GM18870 (cell line): ENCODE measurements around the gene ST3GAL4.
"Not testable (repeated sequence)": the region's sequence is repeated elsewhere in the genome, so short reads cannot be mapped to it uniquely, and the experiment has no call there.

ENCODE experiments used
- ATAC-seq: cut with Tn5 transposase; IDR thresholded peaks from one replicate; pipeline ENCODE4 v1.9.1; 2021; ENCODE audit warnings: moderate library complexity; ENCODE audit not compliant: unreplicated experiment

The ST3GAL4 gene

DNA sequence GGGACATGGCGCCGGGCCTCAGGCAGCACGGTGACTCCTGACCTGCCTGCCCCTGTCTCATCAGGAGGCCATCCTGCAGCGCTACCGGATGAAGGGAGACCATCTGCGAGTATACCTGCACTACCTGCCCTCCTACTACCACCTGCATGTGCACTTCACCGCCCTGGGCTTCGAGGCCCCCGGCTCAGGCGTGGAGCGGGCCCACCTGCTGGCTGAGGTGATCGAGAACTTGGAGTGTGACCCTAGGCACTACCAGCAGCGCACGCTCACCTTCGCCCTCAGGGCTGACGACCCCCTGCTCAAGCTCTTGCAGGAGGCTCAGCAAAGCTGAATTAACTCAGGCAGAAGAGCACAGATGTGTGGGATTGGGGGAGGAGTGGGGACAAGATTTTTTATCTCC is 10.2 kb upstream of the ST3GAL4 start:
- ATAC-seq = no peak

DNA sequence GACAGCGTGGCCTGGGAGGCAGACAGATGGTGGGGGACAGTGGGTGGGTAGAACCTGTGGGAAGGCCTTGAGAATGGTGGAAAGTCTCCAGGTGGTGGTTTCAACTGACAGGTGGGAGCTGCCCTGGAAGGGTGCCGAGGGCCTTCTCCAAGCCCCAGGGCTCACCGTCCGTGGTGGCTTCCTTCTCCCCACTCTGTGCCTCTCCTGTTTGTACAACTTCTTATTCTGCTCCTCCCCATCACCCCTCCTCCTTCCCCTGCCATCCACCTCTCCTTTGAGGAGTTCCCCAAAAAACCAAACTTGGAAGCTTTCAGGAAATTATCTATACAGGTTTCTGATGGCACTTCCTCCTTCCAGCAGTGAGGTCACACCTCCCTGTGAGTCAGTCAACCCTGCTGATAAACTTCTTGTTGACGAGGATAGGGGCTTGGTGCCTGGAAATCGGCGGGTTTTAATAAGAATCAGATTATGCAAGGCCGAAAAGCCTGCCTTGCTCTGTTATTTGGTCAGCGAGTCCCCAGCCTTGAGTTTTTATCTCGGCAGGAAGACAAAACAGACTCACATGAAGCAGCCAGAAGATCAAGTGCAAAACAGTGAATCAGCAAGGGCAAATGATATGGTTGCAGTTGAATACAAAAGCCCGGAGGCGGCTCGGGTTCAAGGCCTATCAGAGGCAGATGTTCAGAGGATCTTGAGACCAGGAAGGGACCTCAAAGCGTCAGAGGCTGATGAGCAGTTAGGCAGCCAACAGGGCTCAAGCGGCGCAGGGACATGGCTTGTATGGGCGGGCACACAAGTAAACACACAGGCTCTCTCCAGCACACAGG is 9.5 kb upstream of the ST3GAL4 start:
- ATAC-seq = no peak

DNA sequence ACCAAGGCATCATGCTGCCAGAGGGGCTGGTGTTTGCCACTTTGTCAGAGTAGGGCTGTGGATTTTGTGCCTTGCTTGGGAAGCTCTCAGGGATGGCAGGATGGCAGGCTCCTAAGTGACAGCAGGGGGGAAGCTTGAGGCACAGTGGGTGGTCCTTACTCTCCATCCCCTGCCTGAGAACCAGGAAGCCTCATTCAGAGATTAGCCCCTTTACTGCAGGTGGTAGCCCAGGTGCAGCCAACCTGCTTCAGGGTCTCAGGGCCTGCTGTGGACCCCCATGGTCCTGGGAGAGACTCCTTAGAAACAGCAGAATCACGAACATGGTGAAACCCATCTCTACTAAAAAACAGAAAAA is 8.9 kb upstream of the ST3GAL4 start:
- no peak for ATAC-seq

DNA sequence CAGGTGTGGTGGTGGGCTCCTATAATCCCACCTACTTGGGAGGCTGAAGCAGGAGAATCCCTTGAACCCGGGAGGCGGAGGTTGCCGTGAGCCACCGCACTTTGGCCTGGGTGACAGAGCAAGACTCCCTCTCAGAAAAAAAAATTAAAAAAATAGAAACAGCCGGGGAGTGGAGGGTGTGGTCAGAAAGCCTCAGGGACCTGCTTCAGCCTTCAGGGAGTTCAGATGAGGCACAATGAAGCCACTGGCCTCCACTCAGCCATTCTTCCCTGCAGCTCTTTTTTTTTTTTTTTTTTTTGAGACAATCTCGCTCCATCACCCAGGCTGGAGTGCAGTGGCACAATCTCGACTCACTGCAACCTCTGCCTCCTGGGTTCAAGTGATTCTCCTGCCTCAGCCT is 8.5 kb upstream of the ST3GAL4 start:
- not testable (repeated sequence) for ATAC-seq

DNA sequence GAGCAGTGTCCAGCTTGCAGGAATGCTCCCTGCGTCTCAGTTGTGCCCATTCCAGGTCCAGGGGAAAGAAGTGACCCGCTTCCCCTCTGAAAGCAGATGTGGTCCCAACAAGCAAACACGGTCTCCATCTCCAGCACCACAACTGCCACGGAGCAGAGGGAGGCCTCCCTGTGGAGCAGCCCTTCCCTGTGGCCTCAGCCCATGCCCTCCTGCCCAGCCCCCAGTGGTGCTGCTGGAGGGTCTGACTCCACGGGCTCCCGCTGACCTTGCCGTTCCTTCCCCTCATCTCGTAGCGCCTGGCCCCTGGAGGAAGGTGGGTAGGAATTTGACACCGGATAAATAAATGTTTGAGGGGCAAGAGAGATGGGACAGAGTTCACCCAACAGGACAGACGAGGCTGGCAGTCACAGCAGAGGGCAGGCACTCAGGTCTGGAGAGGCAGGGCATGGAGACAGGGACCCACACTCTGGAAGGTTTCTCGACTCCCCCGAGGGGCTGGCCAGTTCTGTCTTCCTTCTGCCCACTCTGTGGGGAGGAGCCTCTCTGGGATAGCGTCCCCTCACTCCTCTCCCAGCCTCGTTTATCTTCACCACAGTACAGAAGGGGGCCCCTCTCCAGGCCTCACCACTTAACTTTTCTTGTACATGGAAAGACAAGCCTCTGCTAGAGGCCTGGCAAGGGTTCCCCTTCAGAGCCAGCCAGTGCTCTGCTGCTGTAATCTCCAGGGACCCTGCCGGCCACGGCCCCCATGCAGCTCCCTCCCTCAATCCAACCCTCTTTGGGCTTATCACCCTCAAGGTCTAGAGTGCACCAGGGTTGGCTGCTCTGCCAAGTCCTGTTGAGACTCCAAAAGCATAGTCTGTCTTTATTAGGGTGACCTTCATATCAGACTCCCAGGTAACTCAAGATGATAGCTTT is 7.5 kb upstream of the ST3GAL4 start:
- no peak for ATAC-seq

DNA sequence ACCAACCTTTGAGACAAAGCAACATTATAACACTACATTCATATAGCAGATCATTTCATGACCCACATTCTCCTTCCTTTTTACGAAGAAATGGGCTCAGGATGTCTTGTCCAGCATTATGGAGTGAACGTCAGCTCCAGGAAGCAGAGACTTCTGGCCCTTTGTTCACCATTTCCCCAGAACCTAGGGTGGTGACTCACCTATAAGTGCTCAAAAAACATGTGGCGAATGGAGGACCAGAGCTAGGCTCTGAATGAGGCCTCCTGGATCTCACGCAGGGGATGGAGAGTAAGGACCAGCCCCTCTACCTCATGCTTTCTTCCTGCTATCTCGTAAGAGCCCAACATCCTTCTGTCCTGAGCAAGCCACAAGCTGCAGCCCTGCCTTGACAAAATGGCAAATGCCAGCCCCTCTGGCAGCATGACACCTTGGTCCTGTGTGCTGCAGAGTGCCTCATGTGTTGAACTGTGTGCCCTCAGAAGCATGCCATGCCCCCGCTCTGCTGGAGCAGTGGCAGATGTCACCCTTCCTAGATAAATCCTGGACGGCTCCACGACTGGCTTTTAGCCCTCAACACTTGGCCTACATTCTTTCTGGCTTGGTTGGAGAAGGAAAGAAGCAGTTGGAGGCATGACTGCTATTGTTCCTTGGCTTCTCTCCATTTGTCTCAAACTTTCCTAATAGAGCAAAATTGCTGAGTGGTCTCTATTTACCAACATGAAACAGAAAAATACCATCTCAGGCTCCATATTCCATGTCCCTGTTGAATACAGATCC is 6.5 kb upstream of the ST3GAL4 start:
- ATAC-seq = no peak

DNA sequence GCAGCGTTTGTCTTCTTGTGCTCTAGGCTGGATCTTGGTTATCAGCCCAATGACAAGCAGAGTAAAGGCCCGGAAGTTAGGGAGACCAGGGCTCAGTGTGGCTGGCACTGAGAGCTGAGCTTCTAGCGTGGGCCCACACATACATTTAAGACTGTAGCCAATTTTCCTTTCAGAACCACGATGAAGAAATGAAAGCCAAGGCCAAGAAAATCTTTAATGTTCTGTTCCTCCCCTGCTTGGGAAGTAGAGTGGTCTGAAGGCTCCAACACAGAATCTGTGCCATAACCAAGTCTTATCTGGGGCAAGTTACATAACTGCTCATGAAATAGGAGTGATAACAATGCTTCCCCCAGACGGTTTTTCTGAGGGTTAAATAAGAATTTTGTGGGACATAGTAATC is 4.7 kb upstream of the ST3GAL4 start:
- no peak for ATAC-seq

DNA sequence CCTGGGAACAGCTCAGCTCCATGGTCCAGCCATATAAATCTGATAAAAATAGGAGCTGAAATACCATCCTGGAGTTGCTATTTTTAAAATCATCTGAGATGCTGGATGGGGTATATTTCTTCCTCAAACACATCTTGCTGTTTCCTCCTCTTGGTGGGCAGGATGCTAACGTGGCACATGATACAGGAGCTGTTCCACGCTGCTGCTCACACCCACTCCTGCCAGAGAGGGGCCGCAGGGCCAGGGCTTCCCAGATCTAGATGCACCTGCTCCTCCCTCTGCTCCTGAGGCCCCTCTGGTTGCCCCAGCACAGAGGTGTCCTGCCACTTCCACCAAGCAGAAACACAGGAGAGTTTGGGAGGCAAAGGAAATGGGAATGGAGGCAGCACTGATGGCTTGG is 3.3 kb upstream of the ST3GAL4 start:
- ATAC-seq = no peak

DNA sequence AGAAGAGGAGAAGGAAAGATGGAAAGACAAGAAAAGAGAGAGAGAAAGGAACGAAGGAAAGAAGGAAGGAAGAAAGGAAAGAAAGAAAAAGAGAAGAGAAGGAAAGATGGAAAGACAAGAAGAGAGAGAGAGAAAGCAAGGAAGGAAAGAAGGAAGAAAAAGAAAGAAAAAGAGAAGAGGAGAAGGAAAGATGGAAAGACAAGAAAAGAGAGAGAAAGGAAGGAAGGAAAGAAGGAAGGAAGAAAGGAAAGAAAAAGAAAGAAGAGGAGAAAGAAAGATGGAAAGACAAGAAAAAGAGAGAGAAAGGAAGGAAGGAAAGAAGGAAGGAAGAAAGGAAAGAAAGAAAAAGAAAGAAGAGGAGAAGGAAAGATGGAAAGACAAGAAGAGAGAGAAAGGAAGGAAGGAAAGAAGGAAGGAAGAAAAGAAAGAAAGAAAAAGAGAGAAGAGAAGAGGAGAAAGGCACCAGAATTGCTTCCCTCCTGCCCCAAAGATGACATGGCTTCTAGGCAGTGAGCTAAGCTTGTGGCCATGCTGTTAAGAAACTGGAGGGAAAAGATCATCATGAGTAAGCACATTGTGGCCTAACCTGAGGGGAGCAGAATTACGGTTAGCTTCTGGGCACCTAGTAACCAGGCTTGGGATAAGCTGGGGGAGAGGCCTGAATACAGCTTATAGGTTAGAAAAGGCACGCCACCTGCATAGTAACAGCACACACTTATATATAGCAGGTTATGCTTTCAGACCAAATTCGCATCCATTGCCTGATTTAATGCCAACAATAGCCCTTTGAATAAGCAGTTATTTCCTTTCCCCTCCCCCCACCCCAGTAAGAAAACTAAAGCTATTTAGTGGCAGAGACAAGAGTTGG is 2.3 kb upstream of the ST3GAL4 start:
- ATAC-seq = no peak

DNA sequence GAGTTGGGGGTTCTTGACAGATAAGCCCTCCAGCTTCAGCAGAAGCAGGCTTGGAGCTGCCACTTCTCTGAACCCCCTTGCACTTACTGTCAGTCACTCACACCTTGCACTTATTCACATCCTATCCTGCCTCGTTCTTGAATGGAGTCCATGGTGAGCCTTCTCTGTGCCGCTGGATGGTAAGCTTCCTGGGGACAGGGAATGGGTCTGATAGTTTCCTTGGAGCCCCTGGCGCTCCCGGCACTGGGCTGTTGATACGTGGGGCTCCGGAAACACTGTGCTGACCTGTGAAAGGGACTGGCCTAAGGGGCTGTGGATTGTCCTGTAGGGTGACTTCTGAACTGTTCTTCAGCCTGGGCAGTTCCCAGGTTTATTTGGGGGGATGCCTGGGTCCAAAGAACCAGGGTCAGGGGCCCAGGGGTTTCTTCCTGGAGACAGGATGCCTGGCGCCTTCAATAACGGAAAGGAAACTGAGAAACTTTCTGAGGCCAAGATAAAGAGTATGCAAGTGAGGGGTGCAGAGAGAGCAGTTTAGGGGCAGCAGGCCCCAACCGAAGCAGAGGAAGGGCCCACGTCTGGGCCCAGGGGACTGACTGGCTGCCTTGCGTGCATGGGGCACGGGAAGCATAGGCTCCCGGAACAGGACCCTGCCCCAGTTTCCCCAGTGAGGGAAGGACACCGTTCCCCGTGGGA is 709 bp upstream of the ST3GAL4 start:
- peak; percentile 45 for ATAC-seq

DNA sequence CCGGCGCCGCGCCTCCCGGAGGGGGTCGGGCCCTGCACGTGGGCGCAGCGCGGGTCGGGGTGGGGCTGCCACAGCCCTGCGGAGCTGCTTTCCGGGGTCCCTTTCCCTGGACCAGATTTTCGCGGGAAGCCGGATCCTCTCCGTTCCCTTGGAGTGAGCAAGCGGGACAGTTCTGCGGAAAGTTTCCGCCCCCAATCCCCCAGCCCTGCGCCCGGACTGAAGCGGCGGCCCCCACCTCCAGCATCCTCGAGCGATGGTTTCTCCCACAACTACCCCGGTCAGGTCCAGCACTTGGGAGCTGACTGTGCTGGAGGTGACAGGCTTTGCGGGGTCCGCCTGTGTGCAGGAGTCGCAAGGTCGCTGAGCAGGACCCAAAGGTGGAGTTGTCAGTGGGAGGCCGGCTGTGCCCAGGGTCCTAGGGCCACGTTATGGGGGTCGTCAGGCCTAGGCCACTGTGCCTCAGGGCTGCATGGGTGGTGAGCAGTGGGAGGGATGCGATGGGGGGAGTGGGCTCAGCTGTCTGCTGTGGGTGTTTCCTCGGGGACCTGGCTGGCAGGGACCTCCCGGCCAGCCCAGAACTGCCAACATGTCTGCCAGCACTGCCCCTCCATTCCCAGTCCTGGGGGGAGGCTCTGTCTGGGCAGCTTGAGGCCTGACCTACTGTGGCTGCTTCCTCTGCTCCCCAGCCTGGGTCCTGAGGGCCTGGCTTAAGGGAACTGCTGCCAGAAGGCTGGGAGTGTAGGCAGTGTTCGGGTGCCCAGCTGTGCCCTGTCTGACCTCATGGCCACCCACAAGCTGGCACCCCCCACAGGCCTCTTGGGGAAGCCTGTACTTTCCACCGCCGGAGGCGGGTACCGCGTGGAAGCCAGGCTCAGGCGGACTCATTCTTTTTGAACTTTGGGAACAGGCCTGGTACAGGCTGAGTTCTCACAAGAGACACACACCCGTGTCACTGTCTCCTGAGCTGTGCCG is 726 bp downstream of the ST3GAL4 start:
- ATAC-seq = peak; percentile 11

DNA sequence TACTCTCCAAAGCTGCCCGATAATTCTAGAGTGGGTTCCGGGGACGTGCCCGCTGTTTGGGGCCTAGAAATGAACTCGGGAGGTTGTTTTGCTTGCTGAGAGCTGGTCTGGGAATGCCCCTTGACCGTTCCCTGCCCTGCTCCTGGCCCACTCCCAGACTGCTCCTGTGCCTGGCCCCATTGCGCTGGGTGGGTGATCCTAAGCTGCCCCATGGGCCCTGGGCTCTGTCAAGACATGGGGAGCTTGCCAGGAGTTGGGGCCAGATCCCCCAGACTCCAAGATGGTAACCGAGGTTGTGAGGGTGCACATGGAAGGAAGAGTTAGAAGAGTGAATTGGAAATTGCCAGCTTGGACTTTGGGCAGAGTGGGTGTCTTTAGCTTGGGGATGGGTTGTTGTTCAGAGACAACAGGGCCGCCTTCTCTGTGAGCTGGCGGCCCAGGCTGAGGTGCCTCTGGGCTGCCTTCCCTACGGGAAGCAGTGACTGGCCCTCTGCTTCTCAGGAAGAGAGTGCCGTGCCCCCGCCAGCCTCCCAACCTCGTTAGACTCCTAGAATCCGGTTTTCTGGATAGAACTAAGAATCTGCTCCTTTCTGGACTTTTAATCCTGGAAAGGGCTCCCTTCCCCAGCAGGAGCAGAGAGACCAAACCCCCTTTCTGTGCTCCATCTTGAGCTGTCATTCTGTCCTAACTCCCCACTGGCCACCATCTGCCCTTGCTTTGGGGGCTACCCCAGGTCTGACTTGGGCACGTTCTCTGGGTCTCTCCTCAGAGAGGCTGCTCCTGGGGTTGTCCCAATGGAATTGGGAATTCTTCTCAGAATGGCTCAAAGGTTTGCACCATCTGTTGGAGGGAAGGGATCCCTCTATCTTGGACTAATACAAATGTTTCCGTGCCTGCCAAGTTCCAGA is 1.8 kb downstream of the ST3GAL4 start:
- no peak for ATAC-seq

DNA sequence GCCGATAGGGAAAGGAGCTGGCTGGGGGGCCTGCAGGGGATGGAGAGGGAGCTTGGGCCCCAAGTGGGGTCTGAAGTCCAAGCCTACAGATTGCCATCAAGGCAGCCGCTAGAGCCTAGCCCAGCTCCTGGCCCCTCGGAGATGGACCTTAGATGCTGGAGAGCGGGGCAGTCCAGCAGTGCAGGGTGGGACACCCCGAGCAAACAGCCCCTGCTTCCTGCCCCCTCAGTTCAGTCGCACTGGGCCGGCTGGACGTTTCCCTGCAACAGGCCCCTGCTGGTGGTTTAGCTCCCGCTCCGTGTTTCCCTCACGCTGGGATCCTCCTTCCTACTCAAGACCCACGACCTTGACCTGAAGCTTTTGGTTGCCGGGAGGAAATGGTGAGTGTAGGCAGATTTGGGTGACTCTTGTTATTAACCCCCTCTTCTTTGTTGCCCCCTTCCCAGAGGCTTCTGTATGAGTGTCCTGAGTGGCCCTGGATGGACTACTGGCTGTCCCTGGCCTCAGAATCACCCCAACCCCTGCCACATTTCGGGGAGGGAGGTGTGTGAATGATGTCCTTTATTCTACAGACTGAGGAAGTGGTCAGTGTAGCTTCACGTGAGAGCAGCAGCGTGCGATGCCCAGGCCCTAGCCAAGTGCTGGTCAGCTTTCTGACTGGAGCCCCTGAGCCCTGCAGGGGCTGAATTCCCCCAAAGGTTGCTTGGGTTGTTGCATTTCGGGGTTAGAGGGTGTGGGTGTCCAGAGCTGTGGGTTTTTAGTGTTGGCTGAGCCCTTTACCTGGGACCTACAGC is 2.7 kb downstream of the ST3GAL4 start:
- ATAC-seq = no peak

DNA sequence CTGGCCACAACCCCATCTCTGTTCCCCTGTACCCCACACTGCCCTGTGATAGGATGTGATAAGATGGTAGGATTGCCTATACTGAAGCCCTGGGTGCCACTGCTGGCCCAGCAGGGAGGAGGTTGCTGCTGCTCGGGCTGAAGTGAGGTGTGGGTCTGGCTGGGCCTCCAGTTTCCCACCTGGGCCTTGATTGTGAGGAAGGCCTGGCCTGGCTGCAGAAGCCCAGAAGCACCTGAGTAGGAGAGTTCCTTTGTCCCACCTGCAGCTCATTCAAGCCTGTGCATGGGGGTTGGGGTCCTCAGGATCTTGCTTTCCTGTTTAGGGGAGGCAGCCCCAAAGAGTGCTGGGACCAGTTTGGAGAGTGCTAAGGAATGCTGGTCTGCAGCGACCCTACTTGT is 3.3 kb downstream of the ST3GAL4 start:
- ATAC-seq = no peak

DNA sequence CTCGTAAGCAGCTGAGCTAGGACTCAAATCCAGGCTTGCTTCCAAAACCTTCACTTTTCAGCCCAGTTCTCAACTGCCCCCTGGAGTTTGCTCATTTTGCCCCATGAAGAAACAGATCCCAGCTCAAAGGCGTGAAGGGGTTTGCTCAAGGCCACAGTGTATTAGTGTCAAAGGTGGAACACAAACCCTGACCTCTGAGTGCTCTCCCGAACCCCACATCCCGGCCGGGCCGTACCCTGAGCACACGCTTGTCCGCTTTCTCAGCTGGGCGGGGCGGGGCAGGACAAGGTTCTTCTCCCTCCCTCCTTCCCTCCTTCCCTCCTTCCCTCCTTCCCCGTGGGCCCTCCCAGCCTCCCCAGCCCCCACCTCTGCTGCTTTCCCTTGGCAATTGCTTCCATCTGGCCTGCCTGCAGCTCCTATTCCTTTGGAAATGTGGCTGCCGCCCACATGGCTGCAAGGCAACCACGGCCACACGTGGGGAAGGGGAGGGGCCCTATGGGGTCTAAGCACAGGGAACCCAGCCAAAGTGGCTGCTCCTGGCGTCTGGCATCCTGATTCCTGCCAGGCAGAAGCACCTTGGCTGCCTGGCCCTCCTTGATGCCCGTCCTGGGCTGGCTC is 4.1 kb downstream of the ST3GAL4 start:
- ATAC-seq = no peak

DNA sequence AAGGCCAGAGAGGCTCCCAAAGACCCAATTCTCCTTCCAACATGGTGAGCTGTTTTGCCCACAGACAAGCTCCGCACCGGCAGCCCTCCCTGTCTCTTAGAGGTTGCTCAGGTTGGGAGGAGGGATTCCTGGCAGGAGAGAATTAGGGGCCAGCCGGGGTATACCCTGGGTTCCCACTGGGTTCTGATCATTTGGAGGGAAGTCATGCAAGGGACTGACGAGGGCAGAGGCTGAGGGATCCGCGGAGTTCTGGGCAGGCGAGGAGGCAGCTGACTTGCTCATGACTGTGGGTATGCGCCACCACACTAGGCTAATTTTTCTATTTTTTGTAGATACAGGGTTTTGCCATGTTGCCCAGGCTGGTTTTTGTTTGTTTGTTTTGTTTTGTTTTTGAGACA is 4.6 kb downstream of the ST3GAL4 start:
- ATAC-seq = no peak
